Prostate gland (tissue), 2 donors: Measurements from ENCODE around the gene NLGN2.

ENCODE experiments used
- POLR2A ChIP-seq: fragments of 450-650 bp; IDR thresholded peaks from one replicate; pipeline ENCODE4 v1.6.1; 2016; ENCODE audit warnings: antibody characterized with exemption, mild to moderate bottlenecking
- POLR2AphosphoS5 ChIP-seq: sonication (generic); formaldehyde crosslinking; IDR thresholded peaks from one replicate; pipeline ENCODE4 v1.6.1; 2017; ENCODE audit warnings: antibody characterized with exemption
- TF ChIP-seq, protein P1 (sequence below), 4 experiments: fragments of 200-600 bp in 2 of 4; fragments of 450-650 bp in 2 of 4; sonication (generic) in 2 of 4; IDR thresholded peaks; 1 replicate in 3 of 4; 2 replicates in 1 of 4; pipeline ENCODE4 v1.5.1; 2016 to 2019; ENCODE audit warnings: antibody characterized with exemption in 4 of 4, mild to moderate bottlenecking in 2 of 4, moderate library complexity in 2 of 4

GRCh38 chr17:7367083-7367482, 40.6 kb upstream of the NLGN2 start:
- TF ChIP-seq, protein P1, sequence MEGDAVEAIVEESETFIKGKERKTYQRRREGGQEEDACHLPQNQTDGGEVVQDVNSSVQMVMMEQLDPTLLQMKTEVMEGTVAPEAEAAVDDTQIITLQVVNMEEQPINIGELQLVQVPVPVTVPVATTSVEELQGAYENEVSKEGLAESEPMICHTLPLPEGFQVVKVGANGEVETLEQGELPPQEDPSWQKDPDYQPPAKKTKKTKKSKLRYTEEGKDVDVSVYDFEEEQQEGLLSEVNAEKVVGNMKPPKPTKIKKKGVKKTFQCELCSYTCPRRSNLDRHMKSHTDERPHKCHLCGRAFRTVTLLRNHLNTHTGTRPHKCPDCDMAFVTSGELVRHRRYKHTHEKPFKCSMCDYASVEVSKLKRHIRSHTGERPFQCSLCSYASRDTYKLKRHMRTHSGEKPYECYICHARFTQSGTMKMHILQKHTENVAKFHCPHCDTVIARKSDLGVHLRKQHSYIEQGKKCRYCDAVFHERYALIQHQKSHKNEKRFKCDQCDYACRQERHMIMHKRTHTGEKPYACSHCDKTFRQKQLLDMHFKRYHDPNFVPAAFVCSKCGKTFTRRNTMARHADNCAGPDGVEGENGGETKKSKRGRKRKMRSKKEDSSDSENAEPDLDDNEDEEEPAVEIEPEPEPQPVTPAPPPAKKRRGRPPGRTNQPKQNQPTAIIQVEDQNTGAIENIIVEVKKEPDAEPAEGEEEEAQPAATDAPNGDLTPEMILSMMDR (IDR thresholded peaks at IDR 0.05): no peak
- TF ChIP-seq POLR2A (no peak), POLR2AphosphoS5 (no peak)
